HepG2 (cell line): Measurements from ENCODE around the gene TBXAS1. TPM values are rescaled to one million over a fixed set of nuclear protein-coding genes. Genes with fewer than 3 reads are reported as not detected.

ENCODE experiments used
- CBFB ChIP-seq: sonication (generic); formaldehyde crosslinking; IDR thresholded peaks from 2 replicates; pipeline ENCODE4 v1.4.0; 2020; ENCODE audit warnings: missing genetic modification reagents
- IRF2 ChIP-seq: IDR thresholded peaks from 2 replicates; pipeline ENCODE4 v1.6.1; 2018; ENCODE audit warnings: missing genetic modification reagents, missing compliant biosample characterization
- KDM2A ChIP-seq: sonication (generic); formaldehyde crosslinking; IDR thresholded peaks from 2 replicates; pipeline ENCODE4 v1.4.0; 2020; ENCODE audit warnings: low read depth, missing genetic modification reagents, borderline replicate concordance
- LCORL ChIP-seq, 2 experiments: fragments of 450-650 bp in 1 of 2; sonication (generic) in 1 of 2; formaldehyde crosslinking in 1 of 2; IDR thresholded peaks; 2 replicates each; pipeline versions ENCODE4 v1.5.0 to v1.6.1; 2017 to 2020; ENCODE audit warnings: antibody characterized with exemption in 1 of 2, missing genetic modification reagents in 1 of 2
- MAZ ChIP-seq, 2 experiments: sonication (generic) in 1 of 2; formaldehyde crosslinking in 1 of 2; IDR thresholded peaks; 2 replicates each; pipeline versions ENCODE4 v1.5.0 to v1.6.1; 2012 to 2020; ENCODE audit warnings: low read depth in 2 of 2, mild to moderate bottlenecking in 2 of 2, borderline replicate concordance in 1 of 2, improper control_type of control experiment in 1 of 2, low read length in 1 of 2, missing genetic modification reagents in 1 of 2, moderate library complexity in 1 of 2
- MED13 ChIP-seq: sonication (generic); formaldehyde crosslinking; IDR thresholded peaks from 2 replicates; pipeline ENCODE4 v1.5.0; 2020; ENCODE audit warnings: missing genetic modification reagents
- NR2C2 ChIP-seq: sonication (generic); formaldehyde crosslinking; IDR thresholded peaks from 2 replicates; pipeline ENCODE4 v1.4.0; 2020; ENCODE audit warnings: missing genetic modification reagents, mild to moderate bottlenecking, moderate library complexity, borderline replicate concordance
- PPARG ChIP-seq: conservative IDR thresholded peaks from 2 replicates; pipeline ENCODE4 v1.6.1; 2016; ENCODE audit warnings: missing biosample characterization, missing genetic modification reagents
- RCOR2 ChIP-seq: IDR thresholded peaks from 2 replicates; pipeline ENCODE4 v1.6.1; 2016; ENCODE audit warnings: missing biosample characterization, missing genetic modification reagents
- RELA ChIP-seq: sonication (generic); formaldehyde crosslinking; IDR thresholded peaks from 2 replicates; pipeline ENCODE4 v1.4.0; 2020; ENCODE audit warnings: missing genetic modification reagents
- RFX5 ChIP-seq: IDR thresholded peaks from 2 replicates; pipeline ENCODE4 v1.6.1; 2011; ENCODE audit warnings: low read depth, low read length, improper control_type of control experiment
- SMC3 ChIP-seq: IDR thresholded peaks from 2 replicates; pipeline ENCODE4 v1.6.1; 2011; ENCODE audit warnings: low read length, improper control_type of control experiment
- TCF7 ChIP-seq: sonication (generic); IDR thresholded peaks from 2 replicates; pipeline ENCODE4 v1.6.1; 2016; ENCODE audit warnings: antibody characterized with exemption, low read depth
- YEATS4 ChIP-seq: sonication (generic); formaldehyde crosslinking; IDR thresholded peaks from 2 replicates; pipeline ENCODE4 v1.4.0; 2020; ENCODE audit warnings: missing genetic modification reagents, borderline replicate concordance
- ZIK1 ChIP-seq: sonication (generic); formaldehyde crosslinking; IDR thresholded peaks from 2 replicates; pipeline ENCODE4 v1.5.0; 2020; ENCODE audit warnings: mild to moderate bottlenecking, low read depth, missing genetic modification reagents, borderline replicate concordance
- ZMYM4 ChIP-seq: sonication (generic); formaldehyde crosslinking; IDR thresholded peaks from 2 replicates; pipeline ENCODE4 v1.8.1; 2023; ENCODE audit warnings: mild to moderate bottlenecking, missing genetic modification reagents
- ZNF121 ChIP-seq: sonication (generic); formaldehyde crosslinking; IDR thresholded peaks from 2 replicates; pipeline ENCODE4 v1.5.0; 2020; ENCODE audit warnings: mild to moderate bottlenecking, missing genetic modification reagents
- ZNF263 ChIP-seq: sonication (generic); formaldehyde crosslinking; IDR thresholded peaks from 2 replicates; pipeline ENCODE4 v1.4.0; 2020; ENCODE audit warnings: missing genetic modification reagents
- ZNF264 ChIP-seq: sonication (generic); formaldehyde crosslinking; IDR thresholded peaks from 2 replicates; pipeline ENCODE4 v1.4.0; 2020; ENCODE audit warnings: missing genetic modification reagents
- ZNF296 ChIP-seq: sonication (generic); formaldehyde crosslinking; conservative IDR thresholded peaks from 2 replicates; pipeline ENCODE4 v1.5.0; 2020; ENCODE audit warnings: mild to moderate bottlenecking, missing genetic modification reagents
- ZNF333 ChIP-seq: sonication (generic); formaldehyde crosslinking; IDR thresholded peaks from 2 replicates; pipeline ENCODE4 v1.4.0; 2020; ENCODE audit warnings: mild to moderate bottlenecking, missing genetic modification reagents, borderline replicate concordance
- ZNF605 ChIP-seq: sonication (generic); formaldehyde crosslinking; IDR thresholded peaks from 2 replicates; pipeline ENCODE4 v1.8.0; 2022; ENCODE audit warnings: mild to moderate bottlenecking, missing genetic modification reagents
- ZSCAN12 ChIP-seq: sonication (generic); formaldehyde crosslinking; IDR thresholded peaks from 2 replicates; pipeline ENCODE4 v1.9.0; 2021; ENCODE audit warnings: mild to moderate bottlenecking, missing genetic modification reagents
- polyA plus RNA-seq, 8 experiments: library from polyadenylated mRNA; depleted of rRNA in 3 of 8; stranded (reverse) in 7 of 8; unstranded in 1 of 8; fragments of >200 nt; fragmentation: Illumina TruSeq in 4 of 8; extraction: Trizol in 4 of 8; gene quantifications; 2 replicates each; pipeline versions ENCODE4 v1.2.1 to v1.2.3, GENCODE V29; 2011 to 2016; ENCODE audit warnings: low read depth in 4 of 8, missing spikeins in 1 of 8, mixed read lengths in 1 of 8; ENCODE audit not compliant: insufficient read depth in 1 of 8
- total RNA-seq, 5 experiments: library from RNA; depleted of rRNA; stranded (reverse); fragments of >200 nt; fragmentation: Illumina TruSeq; extraction: Trizol; gene quantifications; 2 replicates each; pipeline ENCODE4 v1.2.3, GENCODE V29; 2016; ENCODE audit warnings: low read depth in 1 of 5
- TF ChIP-seq, protein P1 (sequence below): sonication (generic); formaldehyde crosslinking; IDR thresholded peaks from 2 replicates; pipeline ENCODE4 v1.5.0; 2020; ENCODE audit warnings: missing genetic modification reagents
- TF ChIP-seq, protein P2 (sequence below): IDR thresholded peaks from 2 replicates; pipeline ENCODE4 v1.6.1; 2016
- TF ChIP-seq, protein P3 (sequence below), 2 experiments: sonication (generic) in 1 of 2; formaldehyde crosslinking in 1 of 2; IDR thresholded peaks; 2 replicates each; pipeline versions ENCODE4 v1.4.0 to v1.6.1; 2018 to 2020; ENCODE audit warnings: missing genetic modification reagents in 2 of 2, borderline replicate concordance in 1 of 2, low read depth in 1 of 2, mild to moderate bottlenecking in 1 of 2, missing biosample characterization in 1 of 2

The TBXAS1 gene
- total and polyA plus RNA-seq, 2 of the 13 experiments (the other 11 are each of a cell fraction or from before 2014, with no cell fraction given), result 4.0 to 4.9 TPM

DNA sequence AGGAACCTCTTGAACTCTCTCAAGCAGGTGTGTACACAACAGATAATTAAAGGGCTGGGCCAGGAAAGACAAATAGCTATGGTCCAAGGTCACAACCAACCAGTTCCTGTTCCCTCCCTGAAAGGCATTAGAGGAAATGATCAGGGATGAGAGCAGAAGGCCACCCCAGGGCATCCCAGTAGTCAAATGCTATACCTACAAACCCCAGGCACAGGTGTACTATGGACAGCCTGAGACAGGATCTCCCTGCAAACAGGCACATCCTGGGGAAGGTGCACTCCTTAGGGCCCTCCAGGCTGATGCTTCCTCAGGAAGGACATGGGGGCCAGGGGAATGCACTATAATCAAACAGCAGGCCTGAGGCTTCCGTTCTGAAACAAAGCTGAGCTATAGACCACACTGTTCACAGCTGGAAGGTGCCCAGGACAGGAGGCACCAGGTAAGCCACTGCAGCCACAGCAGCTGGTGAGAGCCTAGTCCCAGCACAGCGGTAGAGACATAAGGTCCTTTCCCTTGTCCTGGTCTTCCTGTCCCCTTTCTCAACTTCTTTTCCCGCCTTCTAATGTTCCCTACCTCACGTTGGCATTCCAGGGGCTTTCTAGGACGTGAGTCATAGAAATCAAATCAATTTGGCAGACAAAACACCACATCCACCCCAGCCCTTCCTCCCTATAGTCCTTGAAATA lies 220.4 kb downstream of the TBXAS1 start (continued):
- peak; percentile 88 for TF ChIP-seq RCOR2
- TF ChIP-seq LCORL (IDR thresholded peaks at IDR 0.05), result no peak
- TF ChIP-seq LCORL (CRISPR knock-in tag; IDR thresholded peaks at IDR 0.05), result peak; percentile 98
- TF ChIP-seq ZNF333 (CRISPR knock-in tag), result peak; percentile 47; the same call in 1 of the 2 replicates
- TF ChIP-seq ZIK1 (CRISPR knock-in tag), result peak; percentile 58; the same call in 1 of the 2 replicates
- TF ChIP-seq ZSCAN12 (CRISPR knock-in tag), result no peak
- TF ChIP-seq, protein P1, sequence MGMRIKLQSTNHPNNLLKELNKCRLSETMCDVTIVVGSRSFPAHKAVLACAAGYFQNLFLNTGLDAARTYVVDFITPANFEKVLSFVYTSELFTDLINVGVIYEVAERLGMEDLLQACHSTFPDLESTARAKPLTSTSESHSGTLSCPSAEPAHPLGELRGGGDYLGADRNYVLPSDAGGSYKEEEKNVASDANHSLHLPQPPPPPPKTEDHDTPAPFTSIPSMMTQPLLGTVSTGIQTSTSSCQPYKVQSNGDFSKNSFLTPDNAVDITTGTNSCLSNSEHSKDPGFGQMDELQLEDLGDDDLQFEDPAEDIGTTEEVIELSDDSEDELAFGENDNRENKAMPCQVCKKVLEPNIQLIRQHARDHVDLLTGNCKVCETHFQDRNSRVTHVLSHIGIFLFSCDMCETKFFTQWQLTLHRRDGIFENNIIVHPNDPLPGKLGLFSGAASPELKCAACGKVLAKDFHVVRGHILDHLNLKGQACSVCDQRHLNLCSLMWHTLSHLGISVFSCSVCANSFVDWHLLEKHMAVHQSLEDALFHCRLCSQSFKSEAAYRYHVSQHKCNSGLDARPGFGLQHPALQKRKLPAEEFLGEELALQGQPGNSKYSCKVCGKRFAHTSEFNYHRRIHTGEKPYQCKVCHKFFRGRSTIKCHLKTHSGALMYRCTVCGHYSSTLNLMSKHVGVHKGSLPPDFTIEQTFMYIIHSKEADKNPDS, result peak; percentile 82; the same call in 1 of the 2 replicates
- peak; percentile 44 for TF ChIP-seq YEATS4 (CRISPR knock-in tag)
- TF ChIP-seq ZNF605 (CRISPR knock-in tag), result peak; percentile 100
- no peak for TF ChIP-seq RFX5
- peak; percentile 86 for TF ChIP-seq ZNF264 (CRISPR knock-in tag)
- peak; percentile 94 for TF ChIP-seq PPARG (CRISPR knock-in tag)
- TF ChIP-seq, protein P2, sequence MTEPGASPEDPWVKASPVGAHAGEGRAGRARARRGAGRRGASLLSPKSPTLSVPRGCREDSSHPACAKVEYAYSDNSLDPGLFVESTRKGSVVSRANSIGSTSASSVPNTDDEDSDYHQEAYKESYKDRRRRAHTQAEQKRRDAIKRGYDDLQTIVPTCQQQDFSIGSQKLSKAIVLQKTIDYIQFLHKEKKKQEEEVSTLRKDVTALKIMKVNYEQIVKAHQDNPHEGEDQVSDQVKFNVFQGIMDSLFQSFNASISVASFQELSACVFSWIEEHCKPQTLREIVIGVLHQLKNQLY, result peak; percentile 83; the same call in 1 of the 2 replicates
- no peak for TF ChIP-seq SMC3
- TF ChIP-seq IRF2 (CRISPR knock-in tag), result peak; percentile 97
- peak; percentile 53; the same call in 1 of the 2 replicates for TF ChIP-seq RELA (CRISPR knock-in tag)
- TF ChIP-seq MAZ (IDR thresholded peaks at IDR 0.05; ENCODE audit: borderline replicate concordance, low read depth, low read length), result no peak
- TF ChIP-seq MAZ (CRISPR knock-in tag; IDR thresholded peaks at IDR 0.05; ENCODE audit: low read depth), result peak; percentile 86
- TF ChIP-seq KDM2A (CRISPR knock-in tag), result 0 out of 2 replicates have a peak, but pooled peaks have one; percentile 60
- peak; percentile 81 for TF ChIP-seq TCF7
- peak; percentile 83 for TF ChIP-seq MED13
- TF ChIP-seq ZMYM4 (CRISPR knock-in tag), result peak; percentile 90
- TF ChIP-seq CBFB (CRISPR knock-in tag), result peak; percentile 38; the same call in 1 of the 2 replicates
- 0 out of 2 replicates have a peak, but pooled peaks have one; percentile 35 for TF ChIP-seq ZNF263 (CRISPR knock-in tag)
- TF ChIP-seq ZNF121, result peak; percentile 99; the same call in 1 of the 2 replicates
- TF ChIP-seq, protein P3, sequence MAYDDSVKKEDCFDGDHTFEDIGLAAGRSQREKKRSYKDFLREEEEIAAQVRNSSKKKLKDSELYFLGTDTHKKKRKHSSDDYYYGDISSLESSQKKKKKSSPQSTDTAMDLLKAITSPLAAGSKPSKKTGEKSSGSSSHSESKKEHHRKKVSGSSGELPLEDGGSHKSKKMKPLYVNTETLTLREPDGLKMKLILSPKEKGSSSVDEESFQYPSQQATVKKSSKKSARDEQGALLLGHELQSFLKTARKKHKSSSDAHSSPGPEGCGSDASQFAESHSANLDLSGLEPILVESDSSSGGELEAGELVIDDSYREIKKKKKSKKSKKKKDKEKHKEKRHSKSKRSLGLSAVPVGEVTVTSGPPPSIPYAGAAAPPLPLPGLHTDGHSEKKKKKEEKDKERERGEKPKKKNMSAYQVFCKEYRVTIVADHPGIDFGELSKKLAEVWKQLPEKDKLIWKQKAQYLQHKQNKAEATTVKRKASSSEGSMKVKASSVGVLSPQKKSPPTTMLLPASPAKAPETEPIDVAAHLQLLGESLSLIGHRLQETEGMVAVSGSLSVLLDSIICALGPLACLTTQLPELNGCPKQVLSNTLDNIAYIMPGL (CRISPR knock-in tag; IDR thresholded peaks at IDR 0.05; ENCODE audit: borderline replicate concordance in 1 of 2, low read depth in 1 of 2), result peak in 1 of 2 experiments; percentile 63; a peak in 1 of 4 replicates
- TF ChIP-seq NR2C2 (CRISPR knock-in tag), result peak; percentile 80
- TF ChIP-seq ZNF296 (CRISPR knock-in tag), result no peak
